Testis (tissue), 3 donors: ENCODE data around the gene LRRC15. TPM values are rescaled to one million over a fixed set of nuclear protein-coding genes. Genes with fewer than 3 reads are reported as not detected.

Experiments
- DNase-seq: peaks from one replicate; pipeline ENCODE4 v3.0.0-alpha.2; 2019
- H3K27ac ChIP-seq, 2 donors: fragments of 200-600 bp; sonication (generic); one replicate each; pipeline ENCODE4 v1.5.1; 2019
- H3K27me3 ChIP-seq: fragments of 200-600 bp; sonication (generic); one replicate; pipeline ENCODE4 v1.5.1; 2019
- H3K36me3 ChIP-seq: fragments of 200-600 bp; sonication (generic); one replicate; pipeline ENCODE4 v1.5.1; 2017; ENCODE audit warnings: low read depth; ENCODE audit errors: missing control alignments
- H3K4me1 ChIP-seq: fragments of 200-600 bp; sonication (generic); one replicate; pipeline ENCODE4 v1.5.1; 2019
- H3K4me3 ChIP-seq, 2 donors: fragments of 200-600 bp; sonication (generic); one replicate each; pipeline ENCODE4 v1.5.1; 2017 to 2019
- H3K9me3 ChIP-seq: fragments of 200-600 bp; sonication (generic); one replicate; pipeline ENCODE4 v1.5.1; 2017
- CTCF ChIP-seq, 3 experiments: fragments of 450-650 bp in 2 of 3; fragments of 200-600 bp in 1 of 3; sonication (generic) in 1 of 3; IDR thresholded peaks; one replicate each; pipeline ENCODE4 v1.5.1; 2016 to 2019; ENCODE audit warnings: antibody characterized with exemption in 3 of 3, mild to moderate bottlenecking in 2 of 3, moderate library complexity in 1 of 3
- POLR2A ChIP-seq: fragments of 450-650 bp; IDR thresholded peaks from one replicate; pipeline ENCODE4 v1.6.1; 2017; ENCODE audit warnings: antibody characterized with exemption, mild to moderate bottlenecking, moderate library complexity
- WGBS, 2 donors: methylation state at CpG; one replicate each; pipeline ENCODE4 v1.1.5; 2018; 5-methylcytosine and 5-hydroxymethylcytosine counted together
- intact Hi-C: fragments of 100-400 bp; cut with DNase I; formaldehyde crosslinking; loops from one replicate; pipeline ENCODE4 v1.15.1; 2023; ENCODE audit warnings: low total_unique reads
- polyA plus RNA-seq: library from polyadenylated mRNA; stranded (reverse); fragments of 350-450 nt; fragmentation: Illumina TruSeq; extraction: RNeasy Lipid Tissue Mini Kit (QIAGEN cat#74804); gene quantifications from one replicate; pipeline ENCODE4 v1.2.3, GENCODE V29; 2014; ENCODE audit warnings: low read depth, low replicate concordance; ENCODE audit not compliant: insufficient read depth
- total RNA-seq, 2 donors: library from RNA; depleted of rRNA; stranded (reverse); fragments of >200 nt; gene quantifications; one replicate each; pipeline ENCODE4 v1.2.3, GENCODE V29; 2016

Gene LRRC15
- total and polyA plus RNA-seq, 3 donors from 2014 or later, result 0.06 to 0.75 TPM; not detected in 1

GRCh38 chr3:194333212-194333980 is 36.1 kb downstream of the LRRC15 start:
- Histone ChIP-seq H3K36me3 (no peaks in the 10 kb centered on the region), H3K27ac (no peak overlapping the region), H3K9me3 (no peaks in the 10 kb centered on the region), H3K4me3 (peak overlapping the region; percentile 49 to 52), H3K27me3 (no peaks in the 10 kb centered on the region), H3K4me1 (no peaks in the 10 kb centered on the region)
- 3 to 5% methylated on average over 24 to 55 of the region's 69 CpGs for WGBS, 2 donors
- intact Hi-C loops, result no loop called here
- TF ChIP-seq POLR2A (no peak), CTCF (IDR thresholded peaks at IDR 0.05) (peak; percentile 96 to 99 (median 98))
- DNase-seq, result peak; percentile 94

GRCh38 chr3:194332858-194333211 is 36.7 kb downstream of the LRRC15 start:
- H3K27ac ChIP-seq, result no peak overlapping the region
- TF ChIP-seq POLR2A, result no peak
- TF ChIP-seq CTCF (IDR thresholded peaks at IDR 0.05), result no peak
- H3K36me3 ChIP-seq, result no peaks in the 10 kb centered on the region
- H3K9me3 ChIP-seq, result no peaks in the 10 kb centered on the region
- no peak for DNase-seq
- no peaks in the 10 kb centered on the region for H3K27me3 ChIP-seq
- H3K4me3 ChIP-seq, result peak overlapping the region in 1 of 2 donors; percentile 52
- 72% methylated on average over 7 of the region's 7 CpGs for WGBS, 2 donors
- intact Hi-C loops, result no loop called here
- H3K4me1 ChIP-seq, result no peaks in the 10 kb centered on the region

- 64 to 78% methylated on average over 4 of the region's 4 CpGs for WGBS, 2 donors
- TF ChIP-seq CTCF (IDR thresholded peaks at IDR 0.05), result no peak
- TF ChIP-seq POLR2A, result no peak
- Histone ChIP-seq H3K4me1 (no peaks in the 10 kb centered on the region), H3K4me3 (no peak overlapping the region), H3K27ac (no peak overlapping the region), H3K9me3 (no peaks in the 10 kb centered on the region), H3K36me3 (no peaks in the 10 kb centered on the region), H3K27me3 (no peaks in the 10 kb centered on the region)
- intact Hi-C loops, result no loop called here
- no peak for DNase-seq
Observed at GRCh38 chr3:194330579-194330978, 39.0 kb downstream of the LRRC15 start.

- Histone ChIP-seq H3K27me3 (no peaks in the 10 kb centered on the region), H3K36me3 (no peaks in the 10 kb centered on the region), H3K9me3 (no peaks in the 10 kb centered on the region), H3K4me1 (no peaks in the 10 kb centered on the region), H3K27ac (no peak overlapping the region), H3K4me3 (no peak overlapping the region)
- 79 to 92% methylated on average over 10 of the region's 10 CpGs for WGBS, 2 donors
- intact Hi-C loops, result no loop called here
- DNase-seq, result no peak
- TF ChIP-seq POLR2A, result no peak
- TF ChIP-seq CTCF (IDR thresholded peaks at IDR 0.05), result no peak
Observed at GRCh38 chr3:194330160-194330559, 39.4 kb downstream of the LRRC15 start.

GRCh38 chr3:194329583-194329965 is 40.0 kb downstream of the LRRC15 start:
- 86 to 96% methylated on average over 6 to 7 of the region's 7 CpGs for WGBS, 2 donors
- H3K27ac ChIP-seq, result no peak overlapping the region

More at GRCh38 chr3:194329583-194329965, 40.0 kb downstream of the LRRC15 start:
- TF ChIP-seq POLR2A (no peak), CTCF (IDR thresholded peaks at IDR 0.05) (no peak)
- DNase-seq, result no peak
- H3K36me3 ChIP-seq, result no peaks in the 10 kb centered on the region
- H3K4me1 ChIP-seq, result no peaks in the 10 kb centered on the region
- H3K27me3 ChIP-seq, result no peaks in the 10 kb centered on the region
- no peaks in the 10 kb centered on the region for H3K9me3 ChIP-seq
- no peak overlapping the region for H3K4me3 ChIP-seq
- intact Hi-C loops, result no loop called here
